Measurements from ENCODE around the gene LZTS3.
"Not testable (repeated sequence)": the region's sequence is repeated elsewhere in the genome, so short reads cannot be mapped to it uniquely, and the experiment has no call there.

Gene LZTS3

GRCh38 chr20:3166913-3167342 is 6.4 kb downstream of the LZTS3 start:
- no peak for ATAC-seq

DNA sequence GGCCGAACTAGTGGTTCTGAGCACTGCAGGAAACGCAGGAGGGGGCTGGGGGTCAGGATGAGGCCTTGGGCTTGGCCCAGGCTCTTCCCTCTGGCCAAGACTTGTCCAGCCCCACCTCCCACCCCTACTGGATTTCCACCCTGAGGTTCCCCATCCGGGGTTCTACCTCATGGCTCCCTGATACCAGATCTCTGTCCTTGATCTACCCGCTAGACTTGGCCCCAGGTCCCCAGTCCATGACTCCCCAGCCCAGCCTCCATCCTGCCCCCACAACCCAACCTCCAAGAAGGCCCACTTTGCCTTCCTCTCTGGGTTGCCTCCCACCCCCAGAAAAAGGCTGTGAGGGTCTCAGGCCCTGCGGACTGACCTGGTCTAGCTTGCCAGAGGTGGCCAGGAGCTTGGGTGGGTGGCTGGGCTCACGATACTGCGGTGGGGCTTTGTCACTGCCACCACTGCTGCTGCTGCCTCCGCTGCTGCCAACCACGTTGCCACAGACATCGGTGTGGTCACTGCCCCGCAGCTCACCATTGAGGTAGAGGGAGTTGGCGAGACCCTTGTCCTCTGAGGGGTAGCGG is 6.9 kb downstream of the LZTS3 start:
- ATAC-seq: no peak

DNA sequence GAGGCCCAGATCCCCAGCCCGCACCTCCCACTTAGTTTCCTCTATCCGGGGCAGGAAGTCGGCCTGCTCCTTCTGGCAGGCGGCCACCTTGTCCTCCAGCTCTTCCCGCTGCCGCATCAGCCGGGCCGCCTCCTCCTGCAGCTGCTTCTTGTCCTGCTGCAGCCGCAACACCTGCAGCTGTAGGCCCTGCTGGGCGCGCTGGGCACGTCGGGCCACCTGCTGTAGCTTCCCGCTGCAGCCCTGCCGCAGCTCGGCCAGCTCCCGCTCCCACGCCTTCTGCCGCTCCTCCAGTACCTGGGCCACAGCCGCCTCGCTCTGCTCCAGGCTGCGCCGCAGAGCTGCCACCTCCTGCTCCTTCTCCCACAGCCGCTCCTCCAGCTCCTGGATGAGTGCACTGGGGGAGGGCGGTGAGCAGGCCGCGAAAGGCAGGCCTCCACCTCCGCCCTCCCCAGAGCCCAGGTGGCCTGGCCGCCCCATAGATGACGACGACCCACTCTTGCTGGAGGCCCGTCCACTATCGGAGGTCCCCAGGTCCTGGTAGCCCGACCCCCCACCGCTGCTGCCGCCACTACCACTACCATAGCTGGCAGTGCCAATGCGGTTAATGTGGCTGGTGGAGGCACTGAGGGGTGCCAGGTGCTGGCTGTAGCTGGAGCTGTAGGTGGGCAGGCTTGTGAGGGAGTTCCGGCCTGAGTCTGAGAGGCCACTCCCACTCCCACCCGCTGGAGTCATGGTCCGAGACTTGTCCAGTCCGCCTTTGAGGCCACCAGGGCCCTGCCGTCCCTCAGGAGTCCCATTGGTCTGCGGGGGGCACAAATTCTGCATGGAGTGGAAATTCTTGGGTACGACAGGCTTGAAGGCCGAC is 7.6 kb downstream of the LZTS3 start:
- no peak for ATAC-seq

- ATAC-seq: no peak
These were observed 8.5 kb downstream of the LZTS3 start for GRCh38 chr20:3164763-3165410.

- no peak for ATAC-seq
These were observed 9.1 kb downstream of the LZTS3 start for GRCh38 chr20:3164043-3164762.

DNA sequence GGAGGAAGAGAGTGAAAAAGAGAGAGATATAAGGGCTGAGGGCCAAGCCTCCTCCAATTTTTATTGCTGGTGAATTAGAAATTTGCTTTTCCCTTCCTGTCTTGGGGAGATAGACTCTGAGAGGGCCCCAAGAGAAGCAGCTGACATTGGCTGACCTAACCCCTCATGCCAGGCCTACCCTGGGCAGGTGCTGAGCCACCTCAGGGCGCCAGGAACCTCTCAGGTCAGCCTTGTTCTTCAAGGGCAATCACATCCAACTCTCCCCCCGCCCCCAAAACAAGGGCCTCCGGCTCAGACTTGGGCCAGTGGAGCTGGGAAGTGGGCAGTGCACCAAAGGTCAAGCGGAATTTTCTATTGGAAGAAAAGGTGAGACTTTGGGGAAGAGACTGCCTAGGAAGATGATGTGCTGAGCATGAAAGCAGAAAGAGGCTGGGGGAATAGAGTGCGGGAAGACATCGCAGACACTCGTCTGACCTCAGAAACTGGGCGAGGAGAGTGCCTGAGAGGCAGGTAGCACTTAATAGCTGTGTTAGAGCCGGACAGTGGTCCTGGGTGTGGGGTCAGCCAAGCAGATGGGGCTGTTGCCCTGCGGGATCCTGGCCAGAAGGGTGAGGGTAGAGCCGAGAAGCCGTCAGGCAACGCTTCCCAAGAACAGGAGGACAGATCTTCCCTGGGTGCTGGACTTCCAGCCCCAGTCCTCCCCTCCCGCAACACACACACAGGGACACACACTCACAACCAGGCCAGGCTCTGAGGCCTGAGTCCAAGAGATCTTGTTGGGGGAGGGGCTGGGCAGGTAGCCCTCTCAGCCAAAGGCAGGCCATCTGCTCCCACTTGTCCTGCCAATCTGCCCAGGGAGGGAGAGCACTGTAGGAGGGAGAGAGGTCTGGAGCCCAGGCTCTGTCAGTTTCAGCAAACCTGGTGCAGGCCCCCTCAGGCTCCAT is 10.0 kb downstream of the LZTS3 start:
- ATAC-seq: no peak

GRCh38 chr20:3162080-3162611 is 11.2 kb downstream of the LZTS3 start:
- no peak for ATAC-seq

DNA sequence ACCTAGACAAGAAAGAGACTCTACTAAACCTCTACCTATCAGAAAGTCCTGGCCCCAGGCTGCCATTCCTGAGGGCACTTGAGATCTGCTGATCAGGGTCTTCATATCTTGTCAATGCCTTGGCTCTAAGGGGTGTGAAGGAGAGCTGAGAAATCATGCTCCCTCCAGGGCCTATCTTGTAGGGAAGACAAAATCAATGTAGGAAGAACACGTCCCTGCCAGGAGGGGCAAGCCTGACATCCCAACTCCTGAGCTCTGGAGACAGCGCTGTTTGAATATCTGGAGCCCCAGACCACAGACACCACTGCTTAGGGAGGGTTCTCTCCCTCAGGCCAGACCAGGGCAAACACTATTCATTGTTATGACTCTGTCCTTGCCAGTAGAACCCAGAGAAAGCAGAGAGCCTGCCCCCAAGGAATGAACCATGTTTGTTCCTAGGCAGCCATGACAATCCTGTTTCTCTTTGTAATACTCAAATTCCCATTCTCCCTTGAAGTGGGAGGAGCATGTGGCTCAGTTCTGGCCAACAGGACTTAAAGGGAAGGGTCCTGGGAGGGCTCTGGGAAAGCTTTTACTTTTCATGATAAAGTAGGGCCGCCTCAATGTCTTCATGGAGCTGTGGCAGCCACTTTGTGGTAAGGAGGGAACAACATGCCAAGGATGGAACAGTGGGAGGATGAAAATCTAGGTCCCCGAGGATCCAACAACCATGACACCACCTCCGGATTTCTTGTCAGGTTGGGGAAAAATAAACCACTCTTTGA is 11.9 kb downstream of the LZTS3 start:
- no peak for ATAC-seq

GRCh38 chr20:3160418-3160817 is 12.9 kb downstream of the LZTS3 start:
- no peak for ATAC-seq

DNA sequence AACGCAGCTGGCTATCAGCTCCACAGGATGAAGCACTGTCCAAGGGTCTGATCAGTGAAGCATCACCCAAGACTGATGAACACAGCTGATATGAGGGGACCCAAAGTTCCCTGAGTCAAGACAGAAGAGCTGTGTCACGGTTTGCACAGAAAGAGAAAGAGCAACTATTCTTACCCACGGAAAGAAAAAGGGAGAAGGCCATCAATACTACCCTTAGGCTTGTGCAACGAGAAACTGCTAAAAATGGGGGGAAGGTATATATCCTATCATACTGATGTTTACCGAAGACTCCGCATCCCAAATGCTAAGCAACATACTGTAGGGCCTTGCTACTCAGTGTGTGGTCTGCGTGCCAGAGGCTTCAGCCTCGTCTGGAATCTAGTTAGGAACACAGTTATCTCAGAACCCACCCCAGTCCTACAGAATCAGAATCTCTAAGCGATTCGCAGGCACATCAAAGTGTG is 14.3 kb downstream of the LZTS3 start:
- ATAC-seq: peak; percentile 49 to 57

GRCh38 chr20:3157817-3158216 is 15.5 kb downstream of the LZTS3 start:
- ATAC-seq: no peak

GRCh38 chr20:3156811-3157619 is 16.3 kb downstream of the LZTS3 start:
- ATAC-seq: peak; percentile 73 to 84

- not testable (repeated sequence) for ATAC-seq
These were observed 21.2 kb downstream of the LZTS3 start for GRCh38 chr20:3152057-3152644.

- no peak for ATAC-seq
These were observed 22.4 kb downstream of the LZTS3 start for GRCh38 chr20:3150908-3151307.

DNA sequence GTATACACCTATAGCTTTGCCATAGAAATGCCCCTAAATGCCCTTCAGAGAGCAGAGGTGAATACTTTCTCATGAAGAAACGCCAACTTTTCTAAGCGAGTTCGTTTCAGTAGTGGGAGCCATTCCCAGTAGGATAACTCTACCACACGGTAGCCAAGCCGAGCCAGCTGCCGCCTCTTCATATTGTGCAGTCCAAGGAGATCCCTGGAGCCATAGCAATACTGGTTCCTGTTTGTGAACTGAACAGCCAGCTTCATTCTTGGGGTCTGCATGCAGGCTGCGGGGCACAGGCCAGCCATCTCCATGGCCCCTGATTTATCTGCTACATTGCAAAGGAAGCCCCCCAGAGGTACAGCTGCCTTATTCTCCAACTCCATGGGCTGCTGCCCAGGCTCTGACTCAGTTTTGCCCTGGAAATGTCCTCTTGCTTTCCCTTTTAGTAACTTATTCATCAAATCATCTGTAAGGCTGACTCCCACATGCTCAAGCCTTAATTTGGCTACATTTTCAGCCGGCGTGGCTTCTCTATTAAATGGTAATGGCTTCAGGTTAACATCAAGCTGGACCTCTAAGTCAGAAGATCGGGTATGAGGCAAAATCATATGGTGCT is 26.5 kb downstream of the LZTS3 start:
- ATAC-seq: no peak

DNA sequence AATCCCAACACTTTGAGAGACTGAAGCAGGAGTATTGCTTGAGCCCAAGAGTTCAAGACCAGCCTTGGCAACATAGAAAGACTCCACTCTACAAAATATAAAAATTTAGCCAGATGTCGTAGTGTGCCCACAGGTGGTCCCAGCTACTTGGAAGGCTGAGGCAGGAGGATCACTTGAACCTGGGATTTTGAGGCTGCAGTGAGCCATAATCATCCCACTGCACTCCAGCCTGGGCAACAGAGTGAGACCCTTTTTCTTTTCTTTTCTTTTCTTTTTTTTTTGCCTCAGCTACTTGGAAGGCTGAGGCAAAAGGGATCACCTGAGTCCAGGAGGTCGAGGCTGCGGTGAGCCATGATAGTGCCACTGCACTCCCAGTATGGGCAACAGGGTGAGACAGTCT is 31.6 kb downstream of the LZTS3 start:
- ATAC-seq: no peak

- ATAC-seq: no peak
These were observed 35.9 kb downstream of the LZTS3 start for GRCh38 chr20:3137492-3137891.

DNA sequence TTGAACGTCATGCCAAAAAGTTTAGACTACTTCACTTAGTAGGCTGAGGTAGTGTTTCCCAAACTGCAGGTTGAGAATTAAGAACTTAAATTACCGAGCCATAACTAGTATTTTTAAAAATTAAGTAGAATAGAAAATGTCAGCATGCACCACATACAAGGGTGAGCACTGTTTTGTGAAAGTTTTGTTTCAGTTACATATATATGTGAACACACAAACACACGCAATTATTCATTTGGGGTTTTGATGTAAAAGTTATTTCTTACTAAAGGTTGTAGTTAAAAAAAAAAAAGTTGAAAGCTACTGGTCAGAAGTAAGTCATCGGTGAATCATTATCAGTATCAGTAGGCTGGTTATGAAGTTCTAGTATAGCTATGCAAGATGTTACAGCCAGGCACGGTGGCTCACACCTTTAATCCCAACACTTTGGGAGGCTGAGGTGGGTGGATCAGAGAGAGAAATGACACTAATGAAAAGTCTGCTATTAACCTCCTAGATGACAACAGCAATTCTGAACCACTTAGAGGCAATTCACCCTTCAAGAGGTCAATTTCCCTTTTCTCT is 37.8 kb downstream of the LZTS3 start:
- peak; percentile 96 to 97 for ATAC-seq

- no peak for ATAC-seq
These were observed 39.2 kb downstream of the LZTS3 start for GRCh38 chr20:3134151-3134550.

Measured in activated CD4-positive, CD25-positive, alpha-beta regulatory T cell treated with anti-CD3 and anti-CD28 coated beads, Interleukin-2, amount 50 U/mL, for 24 hours (primary cell).